IPS-NIHi7 (cell line): Measurements from ENCODE around the gene PCSK6.
"Not testable (repeated sequence)": the region's sequence is repeated elsewhere in the genome, so short reads cannot be mapped to it uniquely, and the experiment has no call there.

Source experiments
- DNase-seq: peaks from one replicate; pipeline ENCODE4 v3.0.0; 2012; ENCODE audit warnings: mixed read lengths; ENCODE audit errors: extremely low spot score

PCSK6 gene

DNA sequence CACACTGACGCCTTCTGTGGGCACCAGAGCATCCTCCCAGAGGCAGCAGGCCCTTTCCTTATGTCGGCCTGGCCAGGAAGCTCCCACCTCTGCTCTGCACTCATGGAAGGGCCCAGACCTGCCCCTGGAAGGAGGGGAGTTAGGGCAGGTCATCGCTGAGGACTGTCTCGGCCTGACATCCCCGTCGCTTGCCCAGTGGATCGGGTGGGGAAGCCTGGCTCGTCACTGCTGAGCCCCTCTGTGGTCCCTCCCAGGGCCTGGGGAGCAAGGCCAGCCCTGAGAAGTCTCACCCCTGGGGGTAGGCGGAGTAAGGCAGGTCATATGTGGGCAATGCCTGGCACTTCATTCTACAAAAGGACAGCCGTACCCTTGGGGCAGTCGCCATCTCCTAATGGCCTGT is 131.6 kb downstream of the PCSK6 start:
- no peak for DNase-seq

DNA sequence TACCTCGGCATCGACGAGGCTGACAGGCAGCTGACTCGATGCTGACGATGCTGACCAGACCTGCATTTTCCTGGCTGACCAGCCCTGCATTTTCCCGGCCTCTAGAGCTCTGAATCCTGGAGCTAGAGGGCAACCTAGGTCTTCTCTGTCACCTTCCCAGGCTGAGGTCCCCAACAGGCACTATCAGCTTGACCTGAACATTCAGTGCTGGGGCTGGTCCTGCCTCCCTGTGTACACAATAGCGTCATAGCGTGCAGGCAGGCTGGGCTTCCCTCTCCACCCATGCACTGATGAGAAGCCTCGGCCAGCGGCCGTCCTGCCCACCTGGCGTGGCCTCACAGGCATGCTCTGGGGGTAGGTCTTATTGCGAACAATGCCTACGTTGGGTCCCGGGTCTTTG is 132.2 kb downstream of the PCSK6 start:
- no peak for DNase-seq

DNA sequence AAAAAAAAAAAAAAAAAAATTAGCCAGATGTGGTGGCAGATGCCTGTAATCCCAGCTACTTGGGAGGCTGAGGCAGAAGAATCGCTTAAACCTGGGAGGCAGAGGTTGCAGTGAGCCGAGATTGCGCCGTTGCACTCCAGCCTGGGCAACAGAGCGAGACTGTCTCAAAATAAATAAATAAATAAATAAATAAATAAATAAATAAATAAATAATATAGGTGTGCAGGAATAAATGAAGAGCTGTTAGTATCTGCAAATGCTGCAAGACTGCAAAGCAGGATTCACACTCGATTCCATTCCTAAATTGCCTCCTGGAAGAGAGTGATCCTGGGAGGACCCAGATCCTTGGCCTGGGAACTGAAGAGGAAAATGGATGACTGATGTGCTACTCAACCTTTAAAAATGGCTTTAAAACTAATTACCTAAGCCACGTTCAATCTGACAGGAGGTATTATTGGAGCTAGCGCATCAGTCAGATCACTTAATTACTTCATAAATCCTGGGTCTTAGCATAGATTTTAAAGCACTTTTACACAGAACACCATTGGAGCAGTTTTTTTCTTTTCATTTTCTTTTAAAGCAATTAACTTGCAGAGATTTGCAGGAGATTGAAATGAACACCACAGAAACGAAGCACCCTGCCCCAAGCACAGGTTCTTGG is 132.9 kb downstream of the PCSK6 start:
- not testable (repeated sequence) for DNase-seq

DNA sequence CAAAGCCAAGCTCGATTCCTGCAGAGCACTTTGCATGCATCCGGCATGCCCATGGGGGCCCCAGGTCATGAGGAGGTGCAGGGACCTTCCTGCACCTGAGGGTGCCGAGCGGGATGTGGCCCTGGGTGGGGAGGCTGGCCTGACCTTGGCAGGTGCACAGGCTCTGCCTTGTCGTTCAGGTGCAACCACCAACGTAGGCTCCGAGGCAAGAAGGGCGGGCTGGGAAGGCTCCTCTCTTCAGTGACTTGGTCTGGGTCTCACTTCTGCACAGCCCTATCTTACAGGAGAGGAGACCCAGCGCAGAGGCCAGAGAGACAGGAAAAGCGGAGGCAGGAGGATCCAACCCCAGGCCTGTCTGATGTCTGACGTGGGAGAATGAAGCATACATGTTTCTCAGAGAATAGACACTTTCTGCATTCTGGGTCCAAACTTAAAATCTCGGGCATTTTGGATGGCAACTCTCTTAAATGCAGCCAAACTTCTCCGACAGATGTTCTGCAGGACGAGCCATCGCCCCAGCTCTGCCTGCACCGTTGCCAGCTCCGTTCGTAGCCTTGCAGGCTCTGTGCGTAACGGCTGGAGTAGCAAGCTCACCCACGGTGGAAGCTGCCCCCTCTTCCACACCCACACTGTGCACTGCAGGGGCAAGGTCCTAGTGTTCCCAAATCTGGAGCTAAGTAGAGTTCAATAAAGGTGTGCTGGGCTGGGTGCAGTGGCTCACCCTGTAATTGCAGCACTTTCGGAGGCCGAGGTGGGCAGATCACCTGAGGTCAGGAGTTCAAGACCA is 133.6 kb downstream of the PCSK6 start:
- no peak for DNase-seq

DNA sequence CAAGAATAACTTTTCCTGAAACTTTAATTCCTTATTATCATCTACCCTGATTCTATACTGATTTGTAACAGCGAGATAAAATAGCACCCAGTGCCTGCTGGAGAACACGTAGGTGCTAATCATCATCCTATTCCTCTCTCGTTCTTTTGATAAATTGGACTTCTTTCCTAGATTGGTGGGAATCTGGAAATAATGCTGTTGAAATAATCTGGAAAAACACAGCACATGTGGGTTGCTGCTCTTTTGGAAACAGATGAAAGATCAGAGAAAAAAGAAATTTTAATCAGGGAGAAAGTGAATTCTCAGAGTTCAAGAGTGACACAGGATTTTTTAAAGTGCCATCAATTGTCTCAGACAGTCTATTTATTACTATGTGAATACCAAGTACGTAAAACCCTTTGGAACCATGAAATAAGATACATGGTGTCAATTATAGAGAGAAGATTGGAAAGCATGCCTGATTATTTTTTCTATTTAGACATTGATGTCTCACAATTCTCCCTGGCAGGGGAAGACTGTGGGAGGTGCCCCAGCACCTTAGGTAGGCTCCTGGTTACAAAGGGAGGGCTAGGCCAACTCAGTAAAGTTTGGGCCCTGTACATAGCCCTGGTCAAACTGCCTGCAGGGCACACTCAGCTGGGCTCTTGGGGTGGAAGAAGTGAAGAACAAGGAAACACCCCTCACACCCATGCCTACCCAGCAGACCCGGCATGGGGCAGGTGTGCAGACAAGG is 134.4 kb downstream of the PCSK6 start:
- no peak for DNase-seq

DNA sequence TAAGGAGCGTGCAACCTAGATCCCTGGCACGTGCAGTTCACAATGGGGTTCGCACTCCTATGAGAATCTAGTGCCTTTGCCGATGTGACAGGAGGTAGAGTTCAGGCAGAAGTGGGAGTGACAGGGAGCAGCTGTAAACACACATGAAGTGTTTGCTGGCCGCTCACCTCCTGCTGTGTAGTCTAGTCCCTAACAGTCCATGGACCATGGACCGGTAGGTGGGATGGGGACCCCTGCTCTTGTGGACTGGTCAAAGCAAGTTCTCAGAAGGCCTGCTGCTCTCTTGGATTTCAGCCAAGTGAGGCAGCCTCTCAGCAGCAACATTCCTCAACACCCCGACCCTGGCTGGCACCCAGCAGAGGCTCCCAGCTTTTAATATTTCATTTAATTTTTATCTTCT is 136.3 kb downstream of the PCSK6 start:
- no peak for DNase-seq

DNA sequence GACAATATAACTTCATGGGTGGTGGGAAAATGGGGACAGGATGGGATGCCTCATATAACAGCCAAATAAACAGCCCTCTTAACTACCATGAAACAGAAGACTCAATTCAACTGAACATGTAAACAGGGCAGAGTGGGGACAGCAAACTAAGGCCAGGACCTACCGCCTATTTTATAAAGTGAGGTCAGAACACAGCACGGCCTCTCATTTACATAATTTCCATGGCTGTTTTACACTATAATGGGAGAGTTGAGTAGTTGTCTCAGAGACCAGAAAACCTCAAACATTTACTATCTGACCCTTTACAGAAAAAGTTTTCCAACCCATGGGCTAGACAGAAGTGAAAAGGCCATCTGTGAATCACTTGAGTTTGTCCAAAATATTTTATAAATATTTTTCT is 137.8 kb downstream of the PCSK6 start:
- no peak for DNase-seq

DNA sequence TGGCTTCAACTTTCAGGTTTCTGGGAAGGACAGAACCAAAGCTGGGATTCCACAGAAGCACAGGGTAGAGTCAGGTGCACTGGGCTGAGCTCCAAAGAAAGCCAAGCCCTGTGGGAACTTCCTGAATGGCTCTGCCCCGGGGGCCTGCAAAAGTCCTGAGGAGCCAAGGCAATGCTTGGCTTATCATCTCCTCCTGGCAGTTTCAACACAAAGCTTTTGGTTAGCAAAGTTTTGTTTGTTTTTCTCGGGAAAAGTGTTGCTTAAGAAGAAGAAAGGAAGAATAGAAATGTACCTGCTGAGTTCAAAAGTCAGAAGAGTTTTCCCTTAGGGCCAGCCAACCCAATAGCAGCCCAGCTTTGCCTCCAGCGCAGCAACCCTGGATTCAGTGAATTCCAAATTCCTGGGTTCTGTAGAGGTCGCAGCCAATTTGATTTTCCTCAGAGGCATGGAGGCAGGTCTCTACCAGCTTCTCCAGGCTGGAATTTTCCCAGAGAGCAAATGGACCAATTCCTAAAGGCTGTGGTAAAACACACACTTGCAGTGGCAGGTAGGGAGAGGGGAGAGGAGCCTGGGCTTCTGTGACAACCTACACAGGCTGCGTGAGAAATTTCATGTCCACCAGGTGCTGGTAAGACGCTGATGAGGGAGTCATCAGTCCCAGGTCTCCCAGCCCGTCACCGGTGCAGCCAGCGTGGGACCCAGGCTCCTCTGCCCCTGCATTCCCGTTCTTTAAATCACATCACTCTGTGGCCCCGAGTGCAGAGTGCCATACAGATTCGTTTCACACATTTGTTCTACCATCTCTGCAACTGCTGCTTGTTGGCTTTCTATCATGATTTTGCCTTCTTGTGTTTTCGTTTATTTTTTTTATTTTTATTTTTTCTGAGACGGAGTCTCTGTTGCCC is 140.2 kb downstream of the PCSK6 start:
- DNase-seq = peak; percentile 65

DNA sequence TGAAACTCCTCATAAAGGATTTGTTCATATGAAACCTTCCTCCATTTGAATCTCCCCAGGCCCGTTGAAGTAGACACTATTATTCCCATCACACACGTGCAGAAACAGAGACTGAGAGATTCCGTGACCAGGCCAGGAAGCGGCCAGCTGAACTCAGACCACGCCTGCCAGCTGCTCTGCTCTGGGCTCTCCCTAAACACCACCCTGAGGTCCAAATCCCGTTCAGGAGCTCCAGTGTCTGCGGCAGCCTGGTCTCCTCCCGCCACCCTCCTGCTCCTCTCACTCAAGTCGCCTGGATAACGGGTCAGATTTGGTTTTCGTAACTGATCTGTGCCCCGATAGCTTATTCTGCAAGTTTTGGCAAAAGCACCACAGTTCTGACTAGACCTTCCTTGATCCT is 140.9 kb downstream of the PCSK6 start:
- DNase-seq = no peak

DNA sequence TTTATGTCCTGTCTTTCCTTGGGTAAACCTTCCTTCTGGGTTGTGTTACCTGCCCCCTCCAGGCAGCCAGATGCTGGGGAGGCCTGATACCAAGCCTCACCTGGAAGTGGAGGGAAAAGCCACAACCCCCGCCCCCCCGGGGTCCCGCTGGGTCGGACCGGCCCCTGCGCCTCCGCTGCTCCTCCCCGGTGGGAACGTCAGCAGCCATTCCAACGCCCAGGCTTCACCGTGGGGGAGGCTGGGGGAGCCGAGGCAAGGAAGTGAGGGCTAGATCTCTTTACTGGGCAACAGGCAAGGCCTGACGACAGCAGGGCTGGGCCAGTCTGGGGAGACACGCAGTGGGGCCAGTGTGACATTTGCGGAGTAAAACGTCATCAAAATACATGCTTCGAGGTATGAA is 141.5 kb downstream of the PCSK6 start:
- DNase-seq = no peak

DNA sequence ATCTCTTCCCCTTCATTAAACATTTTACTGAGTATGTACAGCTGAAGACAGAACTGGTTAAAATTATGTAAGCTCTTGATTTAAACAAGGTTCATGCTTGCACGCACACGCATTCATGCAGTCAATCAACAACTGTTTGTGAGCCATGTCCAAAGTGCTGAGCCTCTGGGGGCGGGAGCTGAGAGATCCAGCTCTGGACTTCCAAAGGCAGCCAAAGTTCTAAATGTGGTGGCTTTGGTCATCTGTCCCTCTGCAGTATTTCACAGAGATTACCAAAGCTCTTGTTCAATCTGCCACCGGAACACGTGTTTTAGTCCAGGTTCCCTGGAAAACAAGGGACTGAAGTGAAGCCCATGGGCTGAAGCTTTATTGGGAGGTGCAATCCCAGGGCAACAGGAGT is 142.1 kb downstream of the PCSK6 start:
- no peak for DNase-seq

DNA sequence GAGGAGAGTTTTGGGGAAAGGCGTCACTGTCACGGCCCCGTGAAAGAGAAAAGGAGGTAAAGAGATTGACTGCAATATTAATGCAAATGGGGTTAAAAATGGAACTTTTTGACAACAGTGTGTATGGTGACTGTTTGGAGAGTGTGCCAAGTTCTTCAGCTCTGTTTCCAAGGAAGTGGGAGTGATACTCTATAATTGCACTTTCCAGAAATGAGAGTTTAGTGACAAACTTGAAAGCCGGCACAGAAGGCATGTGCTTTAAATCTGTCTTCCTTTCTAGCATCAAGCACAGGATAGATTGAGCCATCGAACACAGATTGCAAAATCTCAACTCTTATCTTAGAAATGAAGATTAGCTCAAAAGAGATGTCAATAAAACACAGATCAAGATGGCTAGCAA is 142.6 kb downstream of the PCSK6 start:
- no peak for DNase-seq

DNA sequence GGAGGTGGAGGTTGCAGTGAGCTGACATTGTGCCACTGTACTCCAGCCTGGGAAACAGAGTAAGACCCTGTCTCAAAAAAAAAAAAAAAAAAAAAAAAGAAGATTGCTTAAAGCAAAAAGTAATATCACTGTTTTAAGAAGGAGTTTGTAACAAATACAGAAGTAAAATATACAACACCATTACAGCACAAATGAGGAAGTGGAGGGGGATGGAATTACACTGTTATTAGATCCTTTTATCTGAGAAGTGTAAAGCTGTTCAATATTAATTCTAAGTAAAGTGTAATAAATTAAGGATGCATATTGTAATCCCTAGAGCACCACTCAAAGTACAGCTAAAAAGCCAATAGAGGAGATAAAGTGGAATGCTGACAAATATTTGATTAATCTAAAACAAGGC is 147.5 kb downstream of the PCSK6 start:
- DNase-seq = no peak

DNA sequence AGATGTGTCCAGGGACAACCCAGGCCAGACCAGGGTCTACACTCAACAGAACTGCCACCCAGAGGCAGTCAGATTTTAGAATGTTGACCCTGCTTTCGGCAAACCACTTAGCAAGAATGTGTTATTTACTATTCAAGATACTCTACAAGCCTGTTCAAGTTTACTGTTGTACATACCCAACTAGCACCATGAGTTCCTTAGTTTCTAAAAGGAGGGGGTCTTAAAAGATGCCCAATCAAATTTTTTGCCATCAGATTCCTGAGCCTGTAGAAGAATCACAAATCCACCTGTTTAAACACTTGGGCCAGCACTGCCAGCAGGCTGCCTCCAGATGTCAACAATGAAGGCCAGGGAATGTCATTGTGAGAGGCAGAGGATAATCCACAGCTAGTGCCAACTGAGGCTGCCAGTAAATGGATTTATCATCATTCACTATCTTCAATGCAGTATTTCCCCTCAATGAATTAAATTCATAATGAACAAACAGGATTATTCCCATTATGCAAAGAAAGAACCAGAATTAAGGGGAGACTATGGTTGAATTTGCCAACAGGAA is 150.9 kb downstream of the PCSK6 start:
- DNase-seq = no peak

DNA sequence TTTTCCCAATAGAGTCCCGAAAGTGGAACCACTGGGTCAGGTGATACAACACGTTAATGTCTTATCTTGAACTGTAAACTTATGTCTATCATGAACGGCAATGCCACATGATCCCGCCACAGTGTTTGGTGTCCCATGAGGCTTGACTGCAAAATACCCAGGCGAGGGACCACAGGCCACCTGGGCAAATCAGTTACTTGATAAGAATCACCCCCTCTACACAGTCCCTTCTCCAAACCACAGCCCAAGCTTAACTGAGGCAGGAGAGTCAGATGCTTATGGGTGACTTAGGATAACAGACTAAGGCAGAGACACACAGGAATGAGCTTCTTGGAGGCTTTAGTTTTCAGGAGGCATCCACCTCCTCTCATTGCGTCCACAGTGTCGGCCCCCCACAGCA is 151.5 kb downstream of the PCSK6 start:
- no peak for DNase-seq

DNA sequence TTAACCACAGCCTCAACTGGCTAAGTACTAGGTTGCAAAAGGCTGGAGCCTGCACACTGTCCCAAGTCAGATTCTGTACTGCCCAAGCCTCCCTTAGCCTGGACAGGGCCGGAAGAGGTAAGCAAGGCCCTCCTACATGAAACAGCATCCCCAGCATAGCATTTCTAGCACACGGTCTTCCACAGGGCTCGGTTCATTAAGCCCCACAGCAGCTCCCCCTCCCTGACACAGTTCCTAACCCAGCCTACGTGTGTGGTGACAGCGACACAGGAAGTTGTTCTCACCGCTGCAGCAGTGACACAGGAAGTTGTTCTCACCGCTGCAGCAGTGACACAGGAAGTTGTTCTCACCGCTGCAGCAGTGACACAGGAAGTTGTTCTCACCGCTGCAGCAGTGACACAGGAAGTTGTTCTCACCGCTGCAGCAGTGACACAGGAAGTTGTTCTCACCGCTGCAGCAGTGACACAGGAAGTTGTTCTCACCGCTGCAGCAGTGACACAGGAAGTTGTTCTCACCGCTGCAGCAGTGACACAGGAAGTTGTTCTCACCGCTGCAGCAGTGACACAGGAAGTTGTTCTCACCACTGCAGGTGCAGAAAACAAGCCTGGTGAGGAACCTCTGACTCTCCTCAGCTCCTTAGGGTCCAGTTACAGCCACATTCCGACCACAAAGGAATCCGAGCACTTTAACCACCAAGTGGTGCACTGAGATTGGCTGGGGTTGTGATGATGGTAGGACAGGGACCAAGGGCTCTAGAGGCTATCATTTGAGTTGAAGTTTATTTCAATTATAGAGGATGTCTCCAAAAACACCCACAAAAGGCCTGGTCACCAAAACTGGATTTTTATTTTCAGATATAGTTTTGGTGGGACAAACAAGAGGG is 155.4 kb downstream of the PCSK6 start:
- DNase-seq = not testable (repeated sequence)

DNA sequence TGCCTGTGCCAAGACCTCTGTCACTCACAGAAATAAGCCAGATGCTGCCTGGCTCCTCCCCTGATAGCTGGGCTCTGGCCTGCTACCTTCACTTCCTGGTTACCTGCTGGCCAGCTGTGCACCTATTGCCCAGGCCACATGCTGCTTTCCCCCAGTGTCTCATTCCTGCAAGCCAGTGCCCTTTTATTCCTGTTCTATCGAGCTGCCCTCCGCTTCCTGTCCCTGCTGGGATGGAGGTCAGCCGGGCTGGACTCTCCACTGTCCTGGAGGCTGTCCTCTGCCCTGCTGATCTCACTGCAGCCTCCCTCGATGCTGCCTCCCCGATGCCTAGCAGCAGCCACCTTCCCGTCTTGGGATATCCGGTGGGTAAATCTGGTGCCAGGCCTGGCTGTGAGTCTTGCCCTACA is 157.4 kb downstream of the PCSK6 start:
- DNase-seq = no peak

DNA sequence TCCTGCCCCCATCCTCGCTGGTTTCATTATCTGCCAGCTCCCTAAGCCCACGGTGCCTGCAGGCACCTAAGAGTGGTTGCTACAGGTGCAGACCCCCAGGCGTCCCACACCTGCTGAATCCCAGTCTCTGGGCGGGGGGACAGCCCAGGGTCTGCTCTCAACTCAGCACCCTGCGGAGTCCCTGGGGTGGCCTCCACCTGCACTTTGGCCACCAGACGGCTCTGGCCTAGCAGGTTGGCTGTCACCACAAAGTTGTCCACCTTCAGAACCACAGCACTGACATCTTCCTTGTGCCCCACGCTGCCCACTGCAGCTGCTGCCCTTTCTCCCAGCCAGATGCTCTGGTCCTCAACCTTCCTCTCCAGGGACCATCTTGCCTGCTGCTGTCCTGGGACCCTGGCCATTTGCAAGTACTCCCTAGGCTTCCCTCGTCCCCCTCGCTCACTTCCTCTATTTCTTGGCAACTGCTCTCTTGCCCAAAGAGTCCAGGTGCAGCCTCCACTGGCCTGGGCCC is 159.6 kb downstream of the PCSK6 start:
- DNase-seq = no peak

DNA sequence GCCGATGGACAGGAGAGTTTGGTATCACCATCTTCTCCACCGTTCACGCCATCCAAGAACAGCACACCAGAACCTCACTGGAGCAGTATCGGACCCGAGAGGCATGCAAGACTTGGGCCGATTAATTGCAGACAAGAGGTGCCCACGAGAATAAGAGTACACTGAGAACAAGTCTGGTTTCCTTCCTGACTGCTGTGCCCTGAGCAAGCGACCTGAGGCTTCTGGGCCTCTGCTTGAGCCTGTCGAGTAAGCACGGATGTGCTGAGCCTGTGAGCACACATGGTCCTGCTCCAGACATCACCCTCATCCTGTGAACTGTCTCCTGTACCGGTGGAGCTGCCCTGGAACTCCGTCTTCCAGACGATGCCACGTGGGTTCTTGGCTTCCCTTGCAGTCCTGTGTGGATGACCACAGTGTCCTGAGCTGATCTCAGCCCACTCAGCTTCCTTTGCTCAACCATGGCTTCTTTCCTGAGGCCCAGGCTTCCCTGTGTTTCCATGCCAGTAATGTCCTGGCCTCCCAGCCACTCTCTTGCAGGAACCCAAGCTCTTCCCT is 160.1 kb downstream of the PCSK6 start:
- no peak for DNase-seq

DNA sequence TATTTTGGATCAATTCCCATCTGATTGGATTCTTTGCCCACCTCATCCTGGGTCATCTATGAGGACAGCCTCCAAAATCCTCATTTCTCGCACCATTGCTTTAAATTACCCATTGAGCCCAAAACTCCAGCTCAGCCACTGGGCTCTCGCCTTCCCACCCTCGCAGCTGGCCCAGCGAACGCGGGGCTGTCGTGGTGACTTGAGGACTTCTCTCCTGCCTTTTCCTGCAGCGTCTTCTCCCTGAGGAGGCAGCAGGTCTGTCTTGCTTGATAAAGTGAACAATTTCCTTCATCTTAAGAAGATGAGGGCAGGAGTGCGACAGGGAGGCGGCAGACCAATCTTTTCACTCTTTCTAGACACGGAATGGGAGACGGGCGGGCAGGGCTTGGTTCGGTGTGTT is 161.5 kb downstream of the PCSK6 start:
- DNase-seq = no peak
